GM10266 (cell line): ENCODE results near the gene TRIM64C.
"Not testable (repeated sequence)": the region's sequence is repeated elsewhere in the genome, so short reads cannot be mapped to it uniquely, and the experiment has no call there.

Experiments used
- DNase-seq: peaks from one replicate; pipeline ENCODE4 v3.0.0; 2012; ENCODE audit errors: extremely low spot score

The TRIM64C gene

GRCh38 chr11:49059012-49059411, at the start of gene TRIM64C:
TRIM64C (minus strand) TSS chr11:49059112; CDS start chr11:49059112, 0 bp downstream.
- not testable (repeated sequence) for DNase-seq

- not testable (repeated sequence) for DNase-seq
Observed at GRCh38 chr11:49102356-49102755, 43.4 kb upstream of the TRIM64C start.

GRCh38 chr11:49069897-49070296, 11.0 kb upstream of the TRIM64C start:
- not testable (repeated sequence) for DNase-seq

GRCh38 chr11:49049821-49050220, 9.1 kb downstream of the TRIM64C start:
- not testable (repeated sequence) for DNase-seq

GRCh38 chr11:49048229-49048628, 10.7 kb downstream of the TRIM64C start:
- not testable (repeated sequence) for DNase-seq

- not testable (repeated sequence) for DNase-seq
Observed at GRCh38 chr11:49028523-49028922, 30.4 kb downstream of the TRIM64C start, which contains the start of gene TRIM49B. TRIM49B (plus strand) TSS chr11:49028823; CDS start chr11:49031600, 2,777 bp downstream.
